ENCODE results near the gene BICRA.

DNA sequence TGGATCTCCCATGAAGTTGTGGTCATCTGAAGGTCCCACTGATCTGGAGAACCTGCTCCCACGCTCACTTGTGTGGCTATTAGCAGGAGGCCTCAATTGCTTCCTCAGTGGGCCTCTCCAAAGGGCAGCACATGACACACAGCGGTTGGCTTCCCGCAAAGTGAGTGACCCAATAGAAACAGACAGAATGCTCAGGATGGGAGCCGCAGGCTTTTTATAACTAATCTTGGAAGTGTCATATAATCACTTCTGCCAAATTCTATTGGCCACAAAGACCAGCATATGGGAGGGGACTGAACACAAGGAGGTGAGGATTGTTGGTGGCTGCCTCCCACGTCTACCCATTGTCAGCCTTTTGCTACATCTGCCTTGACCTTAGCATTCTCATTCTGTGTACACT lies 82.2 kb downstream of the BICRA start:
- TF ChIP-seq, protein P1, sequence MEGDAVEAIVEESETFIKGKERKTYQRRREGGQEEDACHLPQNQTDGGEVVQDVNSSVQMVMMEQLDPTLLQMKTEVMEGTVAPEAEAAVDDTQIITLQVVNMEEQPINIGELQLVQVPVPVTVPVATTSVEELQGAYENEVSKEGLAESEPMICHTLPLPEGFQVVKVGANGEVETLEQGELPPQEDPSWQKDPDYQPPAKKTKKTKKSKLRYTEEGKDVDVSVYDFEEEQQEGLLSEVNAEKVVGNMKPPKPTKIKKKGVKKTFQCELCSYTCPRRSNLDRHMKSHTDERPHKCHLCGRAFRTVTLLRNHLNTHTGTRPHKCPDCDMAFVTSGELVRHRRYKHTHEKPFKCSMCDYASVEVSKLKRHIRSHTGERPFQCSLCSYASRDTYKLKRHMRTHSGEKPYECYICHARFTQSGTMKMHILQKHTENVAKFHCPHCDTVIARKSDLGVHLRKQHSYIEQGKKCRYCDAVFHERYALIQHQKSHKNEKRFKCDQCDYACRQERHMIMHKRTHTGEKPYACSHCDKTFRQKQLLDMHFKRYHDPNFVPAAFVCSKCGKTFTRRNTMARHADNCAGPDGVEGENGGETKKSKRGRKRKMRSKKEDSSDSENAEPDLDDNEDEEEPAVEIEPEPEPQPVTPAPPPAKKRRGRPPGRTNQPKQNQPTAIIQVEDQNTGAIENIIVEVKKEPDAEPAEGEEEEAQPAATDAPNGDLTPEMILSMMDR (IDR thresholded peaks at IDR 0.05; ENCODE audit: insufficient read depth, low read length, poor library complexity, severe bottlenecking): no peak
- no peak for TF ChIP-seq EZH2phosphoT487 (conservative IDR thresholded peaks at IDR 0.05; ENCODE audit: low read length)
